AG10803 (cell line): ENCODE measurements around the gene APC.

ENCODE experiments used
- DNase-seq: peaks from one replicate; pipeline ENCODE4 v3.0.0; 2010; ENCODE audit warnings: low read depth
- H3K4me3 ChIP-seq: 2 replicates; pipeline ENCODE4 v1.5.1; 2011; ENCODE audit warnings: mild to moderate bottlenecking, low read length, control low read depth
- CTCF ChIP-seq: conservative IDR thresholded peaks from 2 replicates; pipeline ENCODE4 v1.5.1; 2011; ENCODE audit warnings: mild to moderate bottlenecking, low read length, control low read depth, inconsistent platforms

APC gene

DNA sequence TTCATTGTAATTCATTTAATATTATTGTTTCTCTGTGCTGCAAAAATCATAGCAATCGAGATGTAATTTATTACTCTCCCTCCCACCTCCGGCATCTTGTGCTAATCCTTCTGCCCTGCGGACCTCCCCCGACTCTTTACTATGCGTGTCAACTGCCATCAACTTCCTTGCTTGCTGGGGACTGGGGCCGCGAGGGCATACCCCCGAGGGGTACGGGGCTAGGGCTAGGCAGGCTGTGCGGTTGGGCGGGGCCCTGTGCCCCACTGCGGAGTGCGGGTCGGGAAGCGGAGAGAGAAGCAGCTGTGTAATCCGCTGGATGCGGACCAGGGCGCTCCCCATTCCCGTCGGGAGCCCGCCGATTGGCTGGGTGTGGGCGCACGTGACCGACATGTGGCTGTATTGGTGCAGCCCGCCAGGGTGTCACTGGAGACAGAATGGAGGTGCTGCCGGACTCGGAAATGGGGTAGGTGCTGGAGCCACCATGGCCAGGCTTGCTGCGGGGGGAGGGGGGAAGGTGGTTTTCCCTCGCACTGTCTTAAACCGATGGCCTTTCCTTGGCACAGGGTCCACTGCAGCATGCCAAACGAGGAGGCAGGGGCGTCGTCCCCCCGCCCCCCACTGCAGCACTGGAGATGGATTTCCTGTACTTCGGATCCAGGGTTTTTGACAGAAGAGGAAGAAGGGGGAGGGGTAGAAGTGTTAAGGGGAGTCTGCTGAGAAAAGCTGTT lies at the start of gene APC:
TSS of gene APC (plus strand) at position 423 of the 728 bp plus-strand sequence. CDS start 17,006 bp downstream, outside the sequence.
- peak; percentile 91 for DNase-seq
- H3K4me3 ChIP-seq = peak within 1 kb of the TSS; percentile 84
- TF ChIP-seq CTCF = peak; percentile 1; the same call in 1 of the 2 replicates

- no peak for TF ChIP-seq CTCF
- peak; percentile 73 for DNase-seq
- no peak overlapping the region for H3K4me3 ChIP-seq
These were observed 48.4 kb upstream of the APC start for GRCh38 chr5:112689155-112689909.

GRCh38 chr5:112690605-112691338 lies 46.9 kb upstream of the APC start:
- TF ChIP-seq CTCF = no peak

GRCh38 chr5:112691339-112691680 lies 46.4 kb upstream of the APC start:
- DNase-seq = no peak
- no peak; the same call in 1 of the 2 replicates for TF ChIP-seq CTCF
- H3K4me3 ChIP-seq = no peak overlapping the region

More at GRCh38 chr5:112690605-112691338, 46.9 kb upstream of the APC start:
- no peak overlapping the region for H3K4me3 ChIP-seq
- no peak for DNase-seq

- DNase-seq = no peak
- TF ChIP-seq CTCF = no peak; the same call in 1 of the 2 replicates
- H3K4me3 ChIP-seq = no peak overlapping the region
These were observed 45.9 kb upstream of the APC start for GRCh38 chr5:112691758-112692157.

DNA sequence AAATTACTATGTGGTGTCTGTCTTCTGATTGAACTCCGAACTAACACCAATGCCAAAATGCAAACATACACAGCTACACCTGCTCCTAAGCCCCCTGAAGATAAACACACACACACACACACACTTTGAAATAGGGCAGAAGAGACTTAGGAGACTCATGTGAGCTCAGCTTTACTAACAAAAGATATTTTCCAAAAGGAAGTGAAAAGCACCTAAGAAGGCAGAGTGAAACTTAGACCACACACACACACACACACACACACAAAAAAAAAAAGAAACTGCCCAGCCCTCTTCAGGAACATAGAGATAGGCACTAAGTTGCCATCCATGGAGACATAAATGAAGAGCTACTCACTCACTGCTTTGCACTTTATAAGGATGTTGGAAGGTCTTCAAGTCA lies 45.2 kb upstream of the APC start:
- DNase-seq = no peak
- TF ChIP-seq CTCF = no peak

More for the DNA sequence above, 45.2 kb upstream of the APC start:
- H3K4me3 ChIP-seq = no peak overlapping the region
